Glutamatergic neuron (in vitro differentiated cells): ENCODE results near the gene NIPAL4. TPM values are rescaled to one million over a fixed set of nuclear protein-coding genes. Genes with fewer than 3 reads are reported as not detected.

Experiments used
- DNase-seq: peaks from one replicate; pipeline ENCODE4 v3.0.0; 2022
- H3K27ac Mint-ChIP-seq: one replicate; pipeline ENCODE4 v1.8.0; 2020; ENCODE audit warnings: mild to moderate bottlenecking, mixed read lengths, inconsistent platforms; ENCODE audit not compliant: unreplicated experiment
- H3K27me3 Mint-ChIP-seq: one replicate; pipeline ENCODE4 v1.8.0; 2020; ENCODE audit warnings: mild to moderate bottlenecking, moderate library complexity, mixed read lengths, inconsistent platforms; ENCODE audit not compliant: unreplicated experiment
- H3K36me3 Mint-ChIP-seq: one replicate; pipeline ENCODE4 v1.8.0; 2020; ENCODE audit warnings: mild to moderate bottlenecking, mixed read lengths, inconsistent platforms; ENCODE audit not compliant: unreplicated experiment
- H3K4me1 Mint-ChIP-seq: one replicate; pipeline ENCODE4 v1.8.0; 2020; ENCODE audit warnings: mild to moderate bottlenecking, low read depth, mixed read lengths, inconsistent platforms; ENCODE audit not compliant: unreplicated experiment
- H3K4me3 Mint-ChIP-seq: one replicate; pipeline ENCODE4 v1.8.0; 2020; ENCODE audit warnings: mild to moderate bottlenecking, mixed read lengths, inconsistent platforms; ENCODE audit not compliant: unreplicated experiment
- H3K9me3 Mint-ChIP-seq: one replicate; pipeline ENCODE4 v1.8.0; 2020; ENCODE audit warnings: mild to moderate bottlenecking, moderate library complexity, mixed read lengths, inconsistent platforms; ENCODE audit not compliant: unreplicated experiment
- total RNA-seq: library from RNA; stranded (reverse); fragmentation: NEBNext Ultra II Directional; extraction: Animal tissue kit (Norgen Biotek cat#: 25700); gene quantifications from one replicate; pipeline ENCODE4 v1.2.1, GENCODE V29; 2021; ENCODE audit not compliant: unreplicated experiment
- TF ChIP-seq, protein P1 (sequence below): fragments of 200-600 bp; sonication (generic); IDR thresholded peaks from one replicate; pipeline ENCODE4 v1.5.0; 2021; ENCODE audit not compliant: partially characterized antibody, unreplicated experiment

NIPAL4 gene
- total RNA-seq, 1 donor from 2014 or later = not detected

DNA sequence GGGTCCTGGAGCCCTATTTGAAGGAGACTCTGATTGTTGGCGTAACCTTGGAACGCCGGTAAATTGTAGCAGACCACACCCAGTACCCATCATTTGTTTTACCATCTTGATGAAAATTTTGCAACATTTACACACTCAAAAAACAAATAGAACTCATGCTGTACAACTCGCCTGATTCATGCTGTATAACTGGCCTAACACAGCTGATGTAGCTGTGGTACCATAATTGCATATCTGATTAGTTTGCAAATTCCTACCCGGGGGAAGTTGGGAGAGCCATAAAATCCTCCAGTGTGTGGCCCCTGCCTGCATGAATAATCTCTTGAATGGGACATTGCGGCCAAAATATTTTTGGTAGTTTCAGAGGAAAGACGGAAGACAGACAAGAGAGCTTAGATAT lies 9.7 kb downstream of the NIPAL4 start:
- Mint-ChIP-seq H3K9me3 (no peaks in the 10 kb centered on the region), H3K4me3 (no peak overlapping the region), H3K27me3 (peaks cover 1% of the 10 kb centered on the region), H3K36me3 (peaks cover 6% of the 10 kb centered on the region), H3K4me1 (no peaks in the 10 kb centered on the region), H3K27ac (no peak overlapping the region)
- DNase-seq = no peak
- TF ChIP-seq, protein P1, sequence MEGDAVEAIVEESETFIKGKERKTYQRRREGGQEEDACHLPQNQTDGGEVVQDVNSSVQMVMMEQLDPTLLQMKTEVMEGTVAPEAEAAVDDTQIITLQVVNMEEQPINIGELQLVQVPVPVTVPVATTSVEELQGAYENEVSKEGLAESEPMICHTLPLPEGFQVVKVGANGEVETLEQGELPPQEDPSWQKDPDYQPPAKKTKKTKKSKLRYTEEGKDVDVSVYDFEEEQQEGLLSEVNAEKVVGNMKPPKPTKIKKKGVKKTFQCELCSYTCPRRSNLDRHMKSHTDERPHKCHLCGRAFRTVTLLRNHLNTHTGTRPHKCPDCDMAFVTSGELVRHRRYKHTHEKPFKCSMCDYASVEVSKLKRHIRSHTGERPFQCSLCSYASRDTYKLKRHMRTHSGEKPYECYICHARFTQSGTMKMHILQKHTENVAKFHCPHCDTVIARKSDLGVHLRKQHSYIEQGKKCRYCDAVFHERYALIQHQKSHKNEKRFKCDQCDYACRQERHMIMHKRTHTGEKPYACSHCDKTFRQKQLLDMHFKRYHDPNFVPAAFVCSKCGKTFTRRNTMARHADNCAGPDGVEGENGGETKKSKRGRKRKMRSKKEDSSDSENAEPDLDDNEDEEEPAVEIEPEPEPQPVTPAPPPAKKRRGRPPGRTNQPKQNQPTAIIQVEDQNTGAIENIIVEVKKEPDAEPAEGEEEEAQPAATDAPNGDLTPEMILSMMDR = no peak

DNA sequence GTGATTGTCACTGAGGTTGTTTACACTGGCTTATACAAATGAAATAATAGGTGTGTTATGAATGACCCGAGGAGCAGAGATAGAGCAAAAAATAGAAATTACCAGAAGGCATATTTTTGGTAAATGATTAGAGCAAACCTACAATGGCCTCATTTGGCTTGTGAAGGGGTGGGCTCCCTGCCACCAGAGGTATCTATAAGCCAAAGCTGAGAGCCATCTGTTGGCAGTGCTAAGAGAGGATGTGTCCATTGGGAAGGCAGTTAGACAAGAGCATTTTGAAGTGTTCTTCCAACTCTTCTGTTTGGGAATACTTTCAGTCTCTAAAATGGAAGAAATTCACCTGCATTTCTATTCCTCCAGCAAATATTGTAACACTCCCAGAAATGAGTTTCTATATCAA lies 10.6 kb downstream of the NIPAL4 start:
- peaks cover 3% of the 10 kb centered on the region for H3K9me3 Mint-ChIP-seq
- no peak for DNase-seq
- H3K36me3 Mint-ChIP-seq = peaks cover 6% of the 10 kb centered on the region
- peaks cover 5% of the 10 kb centered on the region for H3K4me1 Mint-ChIP-seq
- H3K27ac Mint-ChIP-seq = no peak overlapping the region
- TF ChIP-seq, protein P1 = no peak
- H3K4me3 Mint-ChIP-seq = no peak overlapping the region
- peaks cover 1% of the 10 kb centered on the region for H3K27me3 Mint-ChIP-seq

DNA sequence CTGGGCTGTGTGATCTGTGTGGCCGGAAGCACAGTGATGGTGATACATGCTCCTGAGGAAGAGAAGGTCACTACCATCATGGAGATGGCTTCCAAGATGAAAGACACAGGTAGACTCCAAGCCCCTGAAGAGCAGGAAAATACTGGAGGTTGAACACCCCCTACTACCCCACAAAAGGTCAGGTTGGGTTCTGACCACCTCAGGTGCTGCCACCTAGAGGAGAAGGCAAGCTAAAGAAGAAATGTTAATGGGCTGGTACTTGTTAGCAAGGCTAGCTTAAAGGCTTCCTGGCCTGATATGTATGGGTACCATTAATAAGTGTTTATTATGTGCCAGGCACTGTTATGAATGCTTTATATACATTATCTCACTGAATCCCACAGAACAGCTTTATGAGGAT lies 11.7 kb downstream of the NIPAL4 start:
- Mint-ChIP-seq H3K27ac (no peak overlapping the region), H3K4me1 (peaks cover 7% of the 10 kb centered on the region)
- no peak for DNase-seq

DNA sequence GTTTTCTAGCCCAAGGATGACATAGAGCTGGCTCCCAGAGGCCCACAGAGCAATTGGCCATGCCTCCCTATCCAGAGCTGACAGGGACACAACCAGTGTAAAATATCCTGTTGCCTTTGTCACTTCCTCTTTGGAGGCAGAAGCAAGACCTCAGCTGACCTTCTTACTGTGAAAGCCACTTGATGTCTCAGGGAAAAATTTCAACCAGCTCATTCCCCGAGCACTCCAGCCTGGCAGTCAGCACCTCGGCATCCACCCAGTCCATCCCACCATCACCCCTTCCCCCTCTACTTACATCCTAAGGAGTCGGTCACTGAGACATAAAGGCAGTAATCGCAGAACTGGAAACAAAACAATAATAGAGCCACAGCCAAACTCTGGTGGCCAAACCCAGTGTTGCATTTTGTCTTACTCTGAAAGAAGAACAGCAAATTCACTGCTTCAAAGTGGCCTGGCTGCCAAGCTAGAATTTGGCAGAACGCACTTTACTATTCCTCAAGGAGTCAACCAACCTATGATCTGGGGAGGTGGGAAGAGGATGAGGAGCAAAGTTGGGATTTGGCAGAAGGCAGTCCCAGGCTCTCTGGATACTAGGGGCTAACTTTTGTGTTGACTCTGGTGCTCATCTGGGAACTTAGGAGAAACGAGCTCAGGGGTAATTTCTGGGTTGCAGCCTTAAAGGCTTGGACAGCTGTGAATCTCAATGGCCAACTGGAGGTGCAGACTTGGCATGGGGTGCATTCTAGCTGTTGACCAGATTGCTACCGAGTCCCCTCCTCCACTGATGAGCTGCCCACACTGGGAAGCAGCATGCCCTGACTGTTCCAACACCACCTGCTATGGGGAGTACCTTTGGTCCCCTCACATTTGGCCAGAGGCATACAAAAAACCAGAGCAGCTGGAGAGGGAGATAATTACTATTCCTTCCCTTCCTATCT lies 13.6 kb downstream of the NIPAL4 start:
- peaks cover 7% of the 10 kb centered on the region for H3K4me1 Mint-ChIP-seq
- peaks cover 6% of the 10 kb centered on the region for H3K36me3 Mint-ChIP-seq
- H3K4me3 Mint-ChIP-seq = no peak overlapping the region
- no peak overlapping the region for H3K27ac Mint-ChIP-seq
- peaks cover 1% of the 10 kb centered on the region for H3K27me3 Mint-ChIP-seq
- TF ChIP-seq, protein P1 = no peak
- no peak for DNase-seq
- peaks cover 4% of the 10 kb centered on the region for H3K9me3 Mint-ChIP-seq

More for the DNA sequence above, 11.7 kb downstream of the NIPAL4 start:
- H3K9me3 Mint-ChIP-seq = peaks cover 4% of the 10 kb centered on the region
- H3K36me3 Mint-ChIP-seq = peaks cover 6% of the 10 kb centered on the region
- TF ChIP-seq, protein P1 = peak; percentile 43
- H3K27me3 Mint-ChIP-seq = peaks cover 1% of the 10 kb centered on the region
- H3K4me3 Mint-ChIP-seq = no peak overlapping the region

DNA sequence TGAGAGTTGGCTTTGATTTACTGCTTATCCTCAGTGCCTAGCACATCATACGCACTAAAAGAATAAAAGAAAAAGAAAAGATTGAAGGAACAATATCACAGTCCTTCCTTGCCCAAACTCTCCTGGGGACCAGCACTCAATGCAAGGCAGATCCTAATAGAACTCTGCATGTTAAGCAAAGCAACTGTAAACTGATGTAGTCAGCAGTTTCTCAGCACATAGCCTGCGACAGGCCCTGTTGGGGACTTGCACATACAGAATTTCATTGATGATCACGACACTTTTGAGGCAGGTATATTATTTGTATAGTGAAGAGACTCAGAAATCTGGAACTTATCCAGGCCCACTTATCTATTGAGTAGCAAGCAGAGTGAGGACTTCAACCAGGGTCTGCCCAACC lies 15.4 kb downstream of the NIPAL4 start:
- Mint-ChIP-seq H3K4me3 (no peak overlapping the region), H3K27ac (no peak overlapping the region), H3K27me3 (peaks cover 1% of the 10 kb centered on the region), H3K9me3 (peaks cover 6% of the 10 kb centered on the region), H3K4me1 (peaks cover 7% of the 10 kb centered on the region), H3K36me3 (peaks cover 6% of the 10 kb centered on the region)
- no peak for DNase-seq
- TF ChIP-seq, protein P1 = no peak
